OCI-LY7 (cell line): ENCODE measurements around the gene PDE9A.

Experiments used
- CTCF ChIP-seq: fragments of 200-600 bp; sonication (generic); conservative IDR thresholded peaks from 2 replicates; pipeline ENCODE4 v1.5.1; 2014; ENCODE audit warnings: mild to moderate bottlenecking, antibody characterized with exemption, low read length, moderate library complexity, mixed read lengths
- EZH2phosphoT487 ChIP-seq: fragments of 200-600 bp; sonication (generic); IDR thresholded peaks from 2 replicates; pipeline ENCODE4 v1.6.1; 2018; ENCODE audit warnings: low read depth, borderline replicate concordance, mild to moderate bottlenecking, mixed run types, antibody characterized with exemption, low read length, moderate library complexity, mixed read lengths

GRCh38 chr21:42790520-42791065, 137.2 kb downstream of the PDE9A start:
- TF ChIP-seq CTCF (no peak), EZH2phosphoT487 (no peak)
